Stimulated activated CD4-positive, alpha-beta T cell treated with anti-CD3 and anti-CD28 coated beads, Interleukin-15, amount 100 ng/mL, for 24 hours (primary cell): ENCODE measurements around the gene FBXL19.
A peak's percentile ranks its signal among the peaks of the same experiment; 100 is the strongest.

Experiments
- DNase-seq: peaks from one replicate; pipeline ENCODE4 v3.0.0-alpha.2; 2020

The FBXL19 gene

DNA sequence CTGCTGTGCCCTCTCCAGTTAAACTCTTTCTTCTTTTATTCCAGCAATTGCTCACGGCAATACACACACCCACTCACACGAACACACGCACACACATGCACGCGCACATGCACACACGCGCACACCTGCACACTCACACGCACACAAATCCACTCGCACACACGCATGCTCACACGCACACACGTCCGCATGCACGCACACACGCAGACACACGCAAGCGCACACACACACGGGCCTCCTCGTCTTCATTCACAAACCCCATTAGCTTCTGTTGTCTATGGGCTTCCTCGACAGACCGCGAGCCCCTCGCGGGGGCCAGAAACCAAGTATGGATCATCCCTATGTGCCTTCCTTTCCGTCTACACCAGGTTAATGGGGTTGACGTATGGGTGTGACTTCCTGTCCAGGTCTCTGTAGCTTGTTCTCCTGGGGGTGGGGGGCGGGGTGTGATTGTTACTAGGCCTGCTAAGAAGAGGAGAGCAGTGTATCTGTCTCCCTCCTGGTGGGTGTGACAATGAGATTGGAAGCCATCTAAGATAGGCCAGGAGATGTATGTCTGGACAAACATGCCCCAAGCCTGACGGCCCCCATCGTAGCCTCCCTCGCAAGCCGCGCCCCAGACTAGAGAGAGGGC lies 27.6 kb upstream of the FBXL19 start:
- DNase-seq: no peak

DNA sequence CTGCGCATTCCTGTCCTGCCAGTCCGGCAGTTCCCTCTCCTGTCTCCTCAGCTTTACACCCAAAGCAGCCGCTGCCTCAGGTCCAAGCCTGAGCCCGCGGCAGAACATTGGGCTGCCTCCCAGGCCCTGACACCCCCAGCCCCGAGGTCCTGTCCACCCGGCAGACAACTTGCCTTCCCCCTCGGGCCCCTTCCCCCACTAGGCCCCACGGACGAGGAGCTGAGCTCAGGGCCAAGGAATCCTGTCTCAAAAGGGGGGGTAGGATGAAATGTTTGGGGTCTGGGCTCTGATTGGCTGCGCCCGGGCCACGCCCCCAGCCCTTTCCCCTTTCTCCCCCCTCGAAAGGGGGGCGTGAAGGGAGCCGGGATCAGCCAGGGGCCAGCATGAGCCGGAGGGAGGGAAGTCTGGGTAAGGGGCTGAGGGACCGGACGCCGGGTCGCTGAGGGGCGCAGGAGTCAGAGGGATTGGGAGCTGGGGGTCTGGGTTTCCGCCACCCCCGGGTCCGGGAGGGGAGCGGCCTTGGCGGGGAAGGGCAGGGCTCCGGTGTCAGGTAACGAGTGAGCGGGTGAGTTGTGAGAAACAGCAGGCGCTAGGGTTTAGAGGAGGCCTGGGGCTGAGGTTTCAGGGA lies 27.0 kb upstream of the FBXL19 start, which contains the start of gene CTF1:
CTF1 (plus strand) TSS at position 354 of the 628 bp plus-strand sequence; CDS start at position 384, 30 bp downstream.
- DNase-seq: no peak

DNA sequence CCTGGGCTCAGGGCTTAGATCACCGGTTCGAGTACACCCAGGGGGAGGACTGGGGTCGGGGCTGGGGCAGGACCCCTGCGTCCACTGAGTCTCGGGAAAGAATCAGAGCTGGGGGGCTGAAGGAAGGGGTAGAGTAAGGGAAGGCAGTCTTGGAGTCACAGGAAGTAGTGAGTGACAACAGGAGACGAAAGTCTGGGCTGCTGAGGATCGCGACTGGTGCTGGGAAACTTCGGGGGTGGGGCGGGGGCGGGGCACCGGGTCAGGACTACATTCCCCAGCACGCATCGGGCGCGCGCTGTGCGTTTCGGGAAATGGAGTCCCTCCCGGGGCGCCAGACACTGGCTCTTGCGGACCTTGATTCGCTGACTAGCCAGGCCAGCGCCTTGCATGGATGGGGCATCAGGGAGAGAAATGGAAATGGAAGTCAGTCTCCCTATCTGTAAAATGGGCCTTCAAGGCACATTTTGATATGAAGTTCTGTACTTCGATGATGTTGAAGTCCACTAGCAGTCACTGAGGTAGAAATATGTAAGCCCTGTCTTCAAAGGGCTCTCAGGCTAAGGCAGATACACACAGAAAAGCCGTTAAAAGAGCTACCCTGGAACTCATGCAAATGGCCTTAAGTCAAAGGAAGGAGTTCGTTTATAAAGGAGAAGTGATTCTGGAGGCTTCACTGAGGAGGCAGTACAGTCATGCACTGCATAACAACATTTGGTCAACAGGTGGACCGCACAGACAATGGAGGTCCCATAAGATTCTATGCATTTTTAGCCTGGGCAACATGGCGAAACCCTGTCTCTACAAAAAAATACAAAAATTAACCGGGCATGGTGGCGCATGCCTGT lies 26.3 kb upstream of the FBXL19 start:
- peak; percentile 89 for DNase-seq

DNA sequence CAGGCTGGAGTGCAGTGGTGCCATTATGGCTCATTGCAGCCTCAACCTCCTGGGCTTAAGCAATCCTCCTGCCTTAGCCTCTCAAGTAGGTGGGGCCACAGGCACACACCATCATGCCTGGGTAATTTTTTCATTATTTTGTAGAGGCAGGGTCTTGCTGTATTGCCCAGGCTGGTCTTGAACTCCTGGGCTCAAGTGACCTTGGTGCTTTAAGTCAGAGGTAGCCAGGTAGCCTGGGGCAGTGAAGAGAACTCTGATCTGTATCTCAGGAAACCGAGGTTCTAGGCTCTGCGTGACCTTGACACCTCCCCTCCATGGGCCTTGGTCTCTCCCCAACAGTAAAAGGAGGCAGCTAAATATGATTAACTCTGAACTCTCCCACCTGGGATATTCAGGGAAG lies 23.6 kb upstream of the FBXL19 start:
- no peak for DNase-seq

DNA sequence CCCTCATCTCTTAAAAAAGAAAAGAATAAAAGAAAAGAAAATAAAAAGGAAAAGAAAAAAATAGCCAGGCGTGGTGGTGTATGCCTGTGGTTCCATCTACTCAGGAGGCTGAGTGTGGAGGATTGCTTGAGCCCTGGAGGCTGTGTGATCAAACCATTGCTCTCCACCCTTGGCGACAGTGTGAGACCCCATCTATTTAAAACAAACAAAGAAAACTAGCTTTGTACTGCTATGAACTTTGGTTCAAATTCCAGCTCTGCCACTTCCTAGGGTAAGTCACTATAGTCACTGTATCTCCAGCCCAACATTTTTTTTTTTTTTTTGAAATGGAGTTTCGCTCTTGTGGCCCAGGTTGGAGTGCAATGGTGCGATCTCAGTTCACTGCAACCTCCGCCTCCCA lies 22.8 kb upstream of the FBXL19 start:
- no peak for DNase-seq

DNA sequence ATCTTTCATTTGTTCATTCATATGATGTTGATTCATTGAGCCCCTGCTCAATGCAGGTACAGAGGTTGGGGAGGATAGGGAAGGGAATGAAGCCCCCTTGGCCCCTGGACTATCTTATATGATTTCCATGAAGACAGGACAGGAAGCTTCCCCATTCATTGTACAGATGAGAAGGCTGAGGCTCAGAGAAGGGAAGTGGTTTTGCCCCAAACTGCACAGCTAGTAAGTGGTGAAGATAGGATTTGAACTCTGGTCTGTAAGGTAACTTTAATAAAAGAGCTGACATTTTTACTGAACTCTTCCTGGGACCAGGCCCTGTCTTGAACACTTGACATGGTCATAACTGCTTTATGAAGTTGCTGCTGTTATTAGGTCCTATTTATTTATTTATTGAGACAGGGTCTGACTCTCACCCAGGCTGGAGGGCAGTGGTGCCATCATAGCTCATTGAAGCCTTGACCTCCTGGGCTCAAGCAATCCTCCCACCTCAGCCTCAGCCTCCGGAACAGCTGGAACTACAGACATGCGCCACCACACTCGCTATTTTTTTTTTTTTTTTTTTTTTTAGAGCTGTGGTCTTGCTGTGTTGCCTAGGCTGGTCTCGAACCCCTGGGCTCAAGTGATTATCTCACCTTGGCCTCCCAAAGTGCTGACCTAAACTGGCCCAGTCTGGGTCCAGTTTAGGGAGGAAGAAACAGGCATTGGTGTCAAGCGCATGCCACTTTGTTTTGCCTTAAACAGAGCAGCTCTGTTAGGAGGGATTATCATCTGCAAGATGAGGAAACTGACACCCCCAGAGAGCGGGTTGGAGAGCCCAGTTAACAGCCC lies 22.0 kb upstream of the FBXL19 start:
- DNase-seq: no peak

DNA sequence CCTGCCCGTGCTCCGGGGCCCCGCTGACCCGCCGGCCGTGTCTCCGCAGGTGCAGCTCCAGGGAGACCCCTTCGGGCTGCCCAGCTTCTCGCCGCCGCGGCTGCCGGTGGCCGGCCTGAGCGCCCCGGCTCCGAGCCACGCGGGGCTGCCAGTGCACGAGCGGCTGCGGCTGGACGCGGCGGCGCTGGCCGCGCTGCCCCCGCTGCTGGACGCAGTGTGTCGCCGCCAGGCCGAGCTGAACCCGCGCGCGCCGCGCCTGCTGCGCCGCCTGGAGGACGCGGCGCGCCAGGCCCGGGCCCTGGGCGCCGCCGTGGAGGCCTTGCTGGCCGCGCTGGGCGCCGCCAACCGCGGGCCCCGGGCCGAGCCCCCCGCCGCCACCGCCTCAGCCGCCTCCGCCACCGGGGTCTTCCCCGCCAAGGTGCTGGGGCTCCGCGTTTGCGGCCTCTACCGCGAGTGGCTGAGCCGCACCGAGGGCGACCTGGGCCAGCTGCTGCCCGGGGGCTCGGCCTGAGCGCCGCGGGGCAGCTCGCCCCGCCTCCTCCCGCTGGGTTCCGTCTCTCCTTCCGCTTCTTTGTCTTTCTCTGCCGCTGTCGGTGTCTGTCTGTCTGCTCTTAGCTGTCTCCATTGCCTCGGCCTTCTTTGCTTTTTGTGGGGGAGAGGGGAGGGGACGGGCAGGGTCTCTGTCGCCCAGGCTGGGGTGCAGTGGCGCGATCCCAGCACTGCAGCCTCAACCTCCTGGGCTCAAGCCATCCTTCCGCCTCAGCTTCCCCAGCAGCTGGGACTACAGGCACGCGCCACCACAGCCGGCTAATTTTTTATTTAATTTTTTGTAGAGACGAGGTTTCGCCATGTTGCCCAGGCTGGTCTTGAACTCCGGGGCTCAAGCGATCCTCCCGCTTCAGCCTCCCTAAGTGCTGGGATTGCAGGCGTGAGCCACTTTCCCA lies 21.1 kb upstream of the FBXL19 start:
- peak; percentile 69 for DNase-seq

- DNase-seq: peak; percentile 29
These were observed 20.4 kb upstream of the FBXL19 start for GRCh38 chr16:30903002-30903401.

DNA sequence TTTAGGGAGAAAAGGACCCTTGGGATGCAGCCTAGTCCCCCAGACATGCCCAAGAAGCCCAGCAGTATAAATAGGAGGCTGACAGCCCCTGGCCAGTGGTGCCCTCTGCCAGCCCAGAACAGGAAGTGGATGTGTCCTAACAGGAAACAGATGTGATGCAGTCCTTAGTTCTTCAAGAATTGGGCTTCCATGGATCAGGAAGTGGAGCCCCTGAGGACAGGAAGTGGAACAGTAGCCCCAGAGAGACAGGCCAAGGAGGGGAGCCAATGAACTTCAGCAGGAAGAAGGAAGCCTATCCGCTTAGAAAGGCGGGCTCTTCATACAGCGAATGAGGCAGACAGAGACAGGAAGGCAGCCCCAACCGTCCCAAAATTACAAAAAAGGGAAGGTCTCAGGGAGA lies 19.8 kb upstream of the FBXL19 start:
- DNase-seq: no peak

- DNase-seq: no peak
These were observed 19.1 kb upstream of the FBXL19 start for GRCh38 chr16:30904114-30904780.

DNA sequence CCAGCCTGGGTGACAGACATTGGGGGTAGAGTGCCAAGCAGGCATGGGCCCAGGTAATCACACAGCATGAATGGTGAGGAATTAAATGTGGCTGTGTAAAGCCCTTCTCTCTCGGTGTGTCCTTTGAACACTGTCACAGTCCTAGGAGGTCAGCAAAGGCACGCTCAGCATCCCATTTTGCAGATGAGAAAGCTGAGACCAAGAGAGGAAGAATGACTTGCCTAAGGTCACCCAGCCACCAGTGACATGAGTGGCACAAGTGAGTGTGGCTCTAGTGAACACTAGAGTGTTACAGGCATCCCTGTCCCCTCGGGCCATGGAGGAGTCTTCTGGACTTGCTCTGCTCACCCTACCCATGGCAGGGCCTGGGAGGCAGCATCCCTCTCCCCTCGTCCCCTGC lies 16.3 kb upstream of the FBXL19 start:
- DNase-seq: no peak

DNA sequence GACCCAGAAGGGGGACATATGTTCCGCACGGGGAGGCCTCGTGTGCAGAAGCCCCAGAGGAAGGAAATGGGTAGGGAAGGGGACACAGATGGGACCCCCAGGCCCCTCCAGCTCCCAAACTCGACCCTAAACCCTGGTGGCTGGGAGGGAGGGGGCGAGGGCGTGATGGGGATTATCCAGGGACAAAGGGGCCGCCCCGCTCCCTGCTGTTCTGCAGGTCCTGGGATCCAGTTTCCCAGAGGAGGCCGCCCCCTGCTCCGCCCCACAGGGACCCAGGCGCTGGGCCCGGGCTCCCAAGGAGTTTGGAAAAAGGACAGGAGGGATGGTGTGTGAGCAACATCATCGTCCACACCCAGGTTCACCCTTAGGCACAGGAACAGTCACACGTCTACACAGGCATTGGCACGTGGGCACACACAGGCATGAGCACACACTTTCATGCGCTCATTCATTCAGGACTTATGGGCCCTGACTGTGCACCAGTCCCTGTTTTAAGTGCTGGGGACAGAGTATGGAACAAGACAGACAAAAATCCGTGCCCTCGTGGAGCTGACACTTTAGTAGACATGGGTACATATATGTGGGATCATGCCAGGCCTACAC lies 12.8 kb upstream of the FBXL19 start:
- no peak for DNase-seq

GRCh38 chr16:30912794-30913412 lies 10.5 kb upstream of the FBXL19 start:
- DNase-seq: no peak

- no peak for DNase-seq
These were observed 8.5 kb upstream of the FBXL19 start for GRCh38 chr16:30914830-30915229.

- no peak for DNase-seq
These were observed 4.8 kb upstream of the FBXL19 start for GRCh38 chr16:30918614-30919013.

DNA sequence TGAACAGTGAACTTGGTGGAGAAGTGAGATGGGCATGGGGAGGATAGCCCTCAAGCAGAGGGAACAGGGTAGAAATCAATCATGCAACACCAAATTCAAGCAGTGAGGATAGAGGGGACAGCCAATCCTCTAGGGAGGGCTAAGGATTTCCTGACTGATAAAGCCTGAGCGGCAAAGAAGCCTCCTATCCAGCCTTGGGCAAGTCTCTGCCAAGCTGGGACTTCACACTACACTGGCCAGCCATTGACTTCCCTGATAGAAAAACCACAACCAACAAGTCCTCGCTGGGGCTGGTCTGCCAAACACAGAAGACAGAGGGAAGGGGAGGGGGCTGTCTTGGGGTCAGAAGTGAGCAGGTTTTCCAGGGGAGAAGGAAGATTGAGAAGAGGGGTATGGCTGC lies 2.5 kb upstream of the FBXL19 start:
- DNase-seq: no peak

- no peak for DNase-seq
These were observed 2.0 kb upstream of the FBXL19 start for GRCh38 chr16:30921459-30921747.

- DNase-seq: peak; percentile 92
These were observed 1.5 kb upstream of the FBXL19 start for GRCh38 chr16:30921748-30922419.

DNA sequence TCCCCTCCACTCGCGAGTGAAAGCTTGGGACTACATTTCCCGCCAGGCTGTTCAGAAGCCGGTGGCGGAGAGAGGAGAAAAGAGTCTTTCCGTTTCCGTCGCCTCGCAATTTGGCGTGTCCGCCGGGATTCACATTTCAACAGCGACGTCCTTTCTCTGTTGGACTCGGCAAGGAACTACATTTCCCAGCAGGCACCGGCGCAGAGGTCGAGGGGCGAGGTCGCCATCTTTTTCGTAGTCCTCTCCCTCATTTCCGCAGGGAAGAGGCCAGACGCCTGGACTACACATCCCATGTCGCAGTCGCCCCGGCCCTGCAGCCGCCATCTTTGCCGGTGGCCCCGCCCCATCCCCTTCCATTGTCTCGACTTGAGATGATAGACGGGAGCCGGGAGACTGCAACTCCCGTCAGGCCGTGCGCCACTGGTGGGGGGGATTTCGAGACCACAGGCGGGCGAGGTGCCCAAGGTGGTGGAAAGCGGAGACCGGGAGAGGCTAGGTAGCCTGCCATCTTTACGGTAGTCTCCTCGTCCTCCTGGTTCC lies 882 bp upstream of the FBXL19 start:
- DNase-seq: peak; percentile 100
